Stomach (tissue), 9 donors: Measurements from ENCODE around the gene UBFD1. TPM values are rescaled to one million over a fixed set of nuclear protein-coding genes. Genes with fewer than 3 reads are reported as not detected.
A peak's percentile ranks its signal among the peaks of the same experiment; 100 is the strongest.
"Not testable (repeated sequence)": the region's sequence is repeated elsewhere in the genome, so short reads cannot be mapped to it uniquely, and the experiment has no call there.

Experiments
- DNase-seq, 2 donors: peaks; one replicate each; pipeline versions ENCODE4 v3.0.0 to v3.0.0-alpha.2; 2013 to 2019
- H3K27ac ChIP-seq, 5 donors: fragments of 200-600 bp in 4 of 5; sonication (generic) in 4 of 5; one replicate each; pipeline ENCODE4 v1.5.1; 2013 to 2019; ENCODE audit warnings: mild to moderate bottlenecking in 1 of 5, moderate library complexity in 1 of 5
- H3K27me3 ChIP-seq, 3 donors: fragments of 200-600 bp; sonication (generic); one replicate each; pipeline ENCODE4 v1.5.1; 2017 to 2019; ENCODE audit warnings: mixed run types in 1 of 3
- H3K36me3 ChIP-seq, 4 donors: fragments of 200-600 bp; sonication (generic); 1 replicate in 3 of 4; 2 replicates in 1 of 4; pipeline ENCODE4 v1.5.1; 2016 to 2019
- H3K4me1 ChIP-seq, 4 donors: fragments of 200-600 bp; sonication (generic); one replicate each; pipeline ENCODE4 v1.5.1; 2016 to 2019
- H3K4me3 ChIP-seq, 4 donors: fragments of 200-600 bp; sonication (generic) in 3 of 4; one replicate each; pipeline ENCODE4 v1.5.1; 2016 to 2019; ENCODE audit warnings: mild to moderate bottlenecking in 1 of 4
- H3K9me3 ChIP-seq, 4 donors: fragments of 200-600 bp; sonication (generic); one replicate each; pipeline ENCODE4 v1.5.1; 2016 to 2019
- EP300 ChIP-seq: sonication (generic); formaldehyde crosslinking; IDR thresholded peaks from one replicate; pipeline ENCODE4 v1.6.1; 2017; ENCODE audit warnings: antibody characterized with exemption
- POLR2A ChIP-seq, 4 donors: fragments of 450-650 bp; IDR thresholded peaks; one replicate each; pipeline ENCODE4 v1.6.1; 2016; ENCODE audit warnings: antibody characterized with exemption in 4 of 4, control low read depth in 2 of 4, mild to moderate bottlenecking in 1 of 4, moderate library complexity in 1 of 4
- POLR2AphosphoS5 ChIP-seq, 3 donors: sonication (generic); formaldehyde crosslinking; IDR thresholded peaks; one replicate each; pipeline ENCODE4 v1.6.1; 2016; ENCODE audit warnings: antibody characterized with exemption in 3 of 3
- WGBS, 5 donors: extraction: QIAGEN DNeasy Blood & Tissue Kit in 3 of 5; methylation state at CpG; one replicate each; pipeline versions ENCODE4 v1.1.5 to v1.1.7; 2013 to 2018; 5-methylcytosine and 5-hydroxymethylcytosine counted together
- intact Hi-C: fragments of 100-400 bp; cut with DNase I; formaldehyde crosslinking; loops from one replicate; pipeline ENCODE4 v1.15.1; 2023; ENCODE audit warnings: low total_unique reads
- polyA plus RNA-seq, 3 donors: library from polyadenylated mRNA; stranded (reverse); fragments of 200-250 nt; gene quantifications; one replicate each; pipeline ENCODE4 v1.2.3, GENCODE V29; 2013
- total RNA-seq, 5 donors: library from RNA; depleted of rRNA; stranded (reverse); fragments of >200 nt; gene quantifications; one replicate each; pipeline versions ENCODE4 v1.1.0 to v1.2.3, GENCODE V29; 2014 to 2016
- TF ChIP-seq, protein P1 (sequence below), 7 experiments: fragments of 450-650 bp in 4 of 7; fragments of 200-600 bp in 3 of 7; sonication (generic) in 3 of 7; IDR thresholded peaks; one replicate each; pipeline ENCODE4 v1.5.1; 2016 to 2019; ENCODE audit warnings: antibody characterized with exemption in 7 of 7, control low read depth in 2 of 7, mild to moderate bottlenecking in 1 of 7
- donor health status: healthy with polysubstance abuse.
- donor health status: Bipolar disorder and iron deficiency.
- donor health status: healthy.

UBFD1 gene
- total and polyA plus RNA-seq, 8 donors = 6.0 to 163 (median 29.4) TPM

DNA sequence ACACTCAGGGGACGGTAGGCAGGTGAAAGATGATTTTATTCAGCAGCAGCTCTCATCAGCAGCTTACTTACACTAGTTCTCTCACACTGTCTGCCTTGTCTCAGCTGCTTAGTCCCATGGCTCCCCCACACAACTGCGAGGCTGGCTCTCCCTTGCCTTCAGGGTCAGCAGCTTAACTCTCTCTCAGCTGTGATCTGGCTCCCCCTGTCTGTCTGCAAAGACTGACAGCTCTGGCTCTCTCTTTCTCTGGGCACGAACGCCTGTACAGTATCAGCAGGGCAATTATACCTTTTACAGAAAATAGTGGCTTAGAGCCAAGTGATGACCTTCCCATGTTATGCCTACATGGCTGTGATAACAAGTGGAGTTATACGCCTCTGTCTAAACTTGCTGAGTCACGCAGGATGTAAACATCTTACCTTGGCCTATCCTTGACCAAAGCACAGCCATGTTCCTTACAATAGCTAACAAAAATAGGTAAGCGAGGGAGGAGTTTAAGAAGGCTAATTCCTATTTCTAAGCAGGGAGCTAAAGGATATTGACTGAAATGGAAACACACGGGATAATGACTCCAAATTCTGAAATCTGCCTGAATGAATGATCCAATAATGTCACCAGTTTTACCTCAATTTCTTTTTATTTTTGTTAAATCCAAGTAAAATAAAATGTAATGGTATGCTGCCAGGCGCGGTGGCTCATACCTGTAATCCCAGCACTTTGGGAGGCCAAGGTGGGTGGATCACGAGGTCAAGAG is 39.7 kb downstream of the UBFD1 start:
- 77 to 90% (median 82%) methylated on average over 11 of the region's 11 CpGs for WGBS, 5 donors
- no peak overlapping the region for H3K4me3 ChIP-seq
- H3K36me3 ChIP-seq = peaks cover 0 to 42% (median 31%) of the 10 kb centered on the region in 4 donors
- H3K4me1 ChIP-seq = peaks cover 12 to 42% (median 29%) of the 10 kb centered on the region in 4 donors
- H3K27ac ChIP-seq = no peak overlapping the region
- intact Hi-C loops = no loop called here
- DNase-seq = peak in 1 of 2 donors; percentile 29
- TF ChIP-seq POLR2AphosphoS5 (IDR thresholded peaks at IDR 0.05) (no peak), EP300 (no peak), POLR2A (IDR thresholded peaks at IDR 0.05) (no peak)
- TF ChIP-seq, protein P1, sequence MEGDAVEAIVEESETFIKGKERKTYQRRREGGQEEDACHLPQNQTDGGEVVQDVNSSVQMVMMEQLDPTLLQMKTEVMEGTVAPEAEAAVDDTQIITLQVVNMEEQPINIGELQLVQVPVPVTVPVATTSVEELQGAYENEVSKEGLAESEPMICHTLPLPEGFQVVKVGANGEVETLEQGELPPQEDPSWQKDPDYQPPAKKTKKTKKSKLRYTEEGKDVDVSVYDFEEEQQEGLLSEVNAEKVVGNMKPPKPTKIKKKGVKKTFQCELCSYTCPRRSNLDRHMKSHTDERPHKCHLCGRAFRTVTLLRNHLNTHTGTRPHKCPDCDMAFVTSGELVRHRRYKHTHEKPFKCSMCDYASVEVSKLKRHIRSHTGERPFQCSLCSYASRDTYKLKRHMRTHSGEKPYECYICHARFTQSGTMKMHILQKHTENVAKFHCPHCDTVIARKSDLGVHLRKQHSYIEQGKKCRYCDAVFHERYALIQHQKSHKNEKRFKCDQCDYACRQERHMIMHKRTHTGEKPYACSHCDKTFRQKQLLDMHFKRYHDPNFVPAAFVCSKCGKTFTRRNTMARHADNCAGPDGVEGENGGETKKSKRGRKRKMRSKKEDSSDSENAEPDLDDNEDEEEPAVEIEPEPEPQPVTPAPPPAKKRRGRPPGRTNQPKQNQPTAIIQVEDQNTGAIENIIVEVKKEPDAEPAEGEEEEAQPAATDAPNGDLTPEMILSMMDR (IDR thresholded peaks at IDR 0.05) = no peak
- H3K9me3 ChIP-seq = no peaks in the 10 kb centered on the region
- no peaks in the 10 kb centered on the region for H3K27me3 ChIP-seq

DNA sequence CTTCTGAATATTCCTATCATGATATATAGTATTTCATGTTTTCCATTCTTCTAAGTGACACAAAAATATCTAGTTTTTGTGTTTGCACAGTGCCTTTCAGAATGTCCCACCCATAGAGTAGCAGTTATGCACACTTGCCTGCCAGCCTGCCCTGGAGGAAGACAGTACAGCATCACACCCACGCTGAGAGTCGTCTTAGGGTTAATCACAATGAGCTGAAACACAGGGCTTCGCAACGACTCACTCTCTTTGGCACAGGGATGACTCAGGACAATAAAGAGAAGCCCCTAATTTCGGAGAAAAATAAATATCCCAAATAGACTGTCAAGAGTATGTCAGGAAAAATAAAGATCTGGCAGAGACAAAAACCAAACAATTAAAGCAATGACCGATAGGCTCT is 50.2 kb downstream of the UBFD1 start:
- WGBS, 5 donors = 87 to 92% (median 90%) methylated on average over 6 of the region's 6 CpGs
- TF ChIP-seq POLR2AphosphoS5 (IDR thresholded peaks at IDR 0.05) = no peak
- TF ChIP-seq EP300 = no peak
- TF ChIP-seq, protein P1 (IDR thresholded peaks at IDR 0.05) = no peak
- no peak for TF ChIP-seq POLR2A (IDR thresholded peaks at IDR 0.05)
- DNase-seq = no peak
- Histone ChIP-seq H3K27me3 (no peaks in the 10 kb centered on the region), H3K9me3 (no peaks in the 10 kb centered on the region), H3K27ac (peak overlapping the region in 1 of 5 donors; percentile 8), H3K4me3 (no peak overlapping the region), H3K4me1 (no peaks in the 10 kb centered on the region), H3K36me3 (peaks cover 4 to 97% (median 95%) of the 10 kb centered on the region in 4 donors)
- intact Hi-C loops = no loop called here

DNA sequence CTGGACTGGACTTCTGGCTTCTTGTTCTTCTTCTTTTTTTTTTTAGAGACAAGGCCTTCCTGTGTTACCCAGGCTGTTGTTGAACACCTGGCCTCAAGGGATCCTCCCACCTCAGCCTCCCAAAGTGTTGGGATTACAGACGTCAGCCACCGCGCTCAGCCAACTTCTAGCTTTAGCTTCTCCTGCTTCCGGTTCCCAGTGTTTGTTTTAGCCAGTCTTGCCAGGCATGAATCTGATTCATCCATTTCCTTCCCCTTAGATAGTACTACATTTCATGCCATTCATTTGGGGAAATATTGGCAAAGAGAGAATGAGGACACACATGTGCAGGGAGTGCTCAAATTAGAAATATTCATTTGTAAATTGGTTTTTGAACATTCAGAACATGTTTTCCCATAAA is 50.7 kb downstream of the UBFD1 start:
- TF ChIP-seq POLR2AphosphoS5 (IDR thresholded peaks at IDR 0.05) = no peak

DNA sequence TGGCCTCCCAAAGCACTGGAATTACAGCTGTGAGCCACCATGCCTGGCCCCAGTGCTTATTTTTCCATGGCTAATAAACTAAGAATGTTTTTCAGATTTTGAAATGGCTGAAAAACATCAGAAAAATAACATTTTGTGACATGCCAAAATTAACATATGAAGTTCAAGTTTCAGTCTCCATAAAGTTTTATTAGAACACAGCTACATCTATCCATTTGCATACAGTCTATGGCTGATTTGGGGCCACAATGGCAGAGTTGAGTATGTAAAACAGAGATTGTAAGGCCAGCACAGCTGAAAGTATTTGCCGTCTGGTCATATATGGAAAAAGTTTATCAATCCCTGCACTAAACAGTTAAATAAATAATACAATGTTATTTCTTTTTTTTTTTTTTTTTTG is 52.4 kb downstream of the UBFD1 start:
- no peak for DNase-seq
- H3K27ac ChIP-seq = no peak overlapping the region
- peaks cover 4 to 90% (median 89%) of the 10 kb centered on the region in 4 donors for H3K36me3 ChIP-seq
- intact Hi-C loops = no loop called here
- WGBS, 5 donors = 93 to 100% (median 97%) methylated on average over 1 of the region's 1 CpG
- no peak overlapping the region for H3K4me3 ChIP-seq
- no peaks in the 10 kb centered on the region for H3K27me3 ChIP-seq
- TF ChIP-seq EP300 (no peak), POLR2AphosphoS5 (IDR thresholded peaks at IDR 0.05) (no peak), POLR2A (IDR thresholded peaks at IDR 0.05) (no peak)
- TF ChIP-seq, protein P1 (IDR thresholded peaks at IDR 0.05) = no peak
- no peaks in the 10 kb centered on the region for H3K9me3 ChIP-seq
- H3K4me1 ChIP-seq = no peaks in the 10 kb centered on the region

More for the DNA sequence above, 50.7 kb downstream of the UBFD1 start:
- no peak overlapping the region for H3K4me3 ChIP-seq
- H3K4me1 ChIP-seq = no peaks in the 10 kb centered on the region
- no peaks in the 10 kb centered on the region for H3K9me3 ChIP-seq
- no peak for DNase-seq
- peaks cover 4 to 97% (median 95%) of the 10 kb centered on the region in 4 donors for H3K36me3 ChIP-seq
- peak overlapping the region in 1 of 5 donors; percentile 8 for H3K27ac ChIP-seq
- H3K27me3 ChIP-seq = no peaks in the 10 kb centered on the region
- 72 to 82% (median 79%) methylated on average over 4 of the region's 4 CpGs for WGBS, 5 donors
- intact Hi-C loops = no loop called here

DNA sequence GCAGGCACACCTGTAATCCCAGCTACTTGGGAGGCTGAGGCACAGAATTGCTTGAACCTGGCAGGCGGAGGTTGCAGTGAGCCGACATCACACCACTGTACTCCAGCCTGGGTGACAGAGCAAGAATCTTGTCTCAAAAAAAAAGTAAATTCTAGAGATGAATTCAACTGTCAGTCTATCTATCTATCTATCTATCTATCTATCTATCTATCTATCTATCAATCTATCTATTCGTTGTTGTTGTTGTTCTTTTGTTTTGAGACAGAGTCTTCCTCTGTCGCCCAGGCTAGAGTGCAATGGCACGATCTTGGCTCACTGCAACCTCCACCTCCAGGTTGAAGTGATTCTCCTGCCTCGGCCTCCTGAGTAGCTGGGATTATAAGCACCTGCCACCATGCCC is 53.4 kb downstream of the UBFD1 start:
- H3K27ac ChIP-seq, H3K27me3 ChIP-seq, H3K4me1 ChIP-seq, H3K9me3 ChIP-seq, intact Hi-C loops, DNase-seq, H3K4me3 ChIP-seq: not testable (repeated sequence)
- peaks cover 0 to 90% (median 88%) of the 10 kb centered on the region in 4 donors for H3K36me3 ChIP-seq
- WGBS, 5 donors = 96 to 99% (median 97%) methylated on average over 6 of the region's 6 CpGs
